AG08396 (cell line): Measurements from ENCODE around the gene CYTH3.
"Not testable (repeated sequence)": the region's sequence is repeated elsewhere in the genome, so short reads cannot be mapped to it uniquely, and the experiment has no call there.

Experiments
- DNase-seq: peaks from one replicate; pipeline ENCODE4 v3.0.0; 2012; ENCODE audit warnings: low spot score, mixed read lengths

The CYTH3 gene

DNA sequence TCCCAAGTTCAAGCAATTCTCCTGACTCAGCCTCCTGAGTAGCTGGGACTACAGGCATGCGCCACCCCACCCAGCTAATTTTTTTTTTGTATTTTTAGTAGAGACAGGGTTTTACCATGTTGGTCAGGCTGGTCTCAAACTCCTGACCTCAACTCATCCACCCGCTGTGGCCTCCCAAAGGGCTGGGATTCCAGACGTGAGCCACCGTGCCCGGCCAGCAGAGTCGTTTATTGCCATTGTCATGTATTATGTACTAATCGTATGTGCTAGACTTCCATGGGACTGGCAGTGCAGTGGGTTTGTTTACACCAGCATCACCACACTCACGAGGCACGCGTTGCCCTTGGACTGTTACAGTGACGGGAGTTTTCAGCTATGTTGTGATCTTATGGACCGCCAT is 120.9 kb downstream of the CYTH3 start:
- DNase-seq: not testable (repeated sequence)

GRCh38 chr7:6149996-6150395 is 122.4 kb downstream of the CYTH3 start:
- no peak for DNase-seq

GRCh38 chr7:6148724-6149360 is 123.6 kb downstream of the CYTH3 start:
- no peak for DNase-seq

DNA sequence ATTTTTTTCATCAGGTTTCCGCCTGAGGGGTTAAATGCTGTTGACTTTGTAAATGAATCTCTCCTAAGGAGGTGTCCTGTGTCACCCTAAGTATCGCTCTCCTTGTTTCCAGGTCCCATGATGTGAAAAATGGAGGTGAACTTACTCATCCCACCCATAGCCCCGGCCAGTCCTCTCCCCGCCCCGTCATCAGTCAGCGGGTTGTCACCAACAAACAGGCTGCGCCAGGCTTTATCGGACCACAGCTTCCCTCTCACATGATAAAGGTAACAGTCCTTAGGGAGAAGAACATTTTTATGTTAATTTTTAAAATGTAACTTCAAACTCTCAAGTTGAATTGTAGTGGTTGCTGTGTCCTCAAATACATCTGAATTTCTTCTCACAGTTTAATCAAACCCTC is 124.8 kb downstream of the CYTH3 start:
- DNase-seq: no peak

DNA sequence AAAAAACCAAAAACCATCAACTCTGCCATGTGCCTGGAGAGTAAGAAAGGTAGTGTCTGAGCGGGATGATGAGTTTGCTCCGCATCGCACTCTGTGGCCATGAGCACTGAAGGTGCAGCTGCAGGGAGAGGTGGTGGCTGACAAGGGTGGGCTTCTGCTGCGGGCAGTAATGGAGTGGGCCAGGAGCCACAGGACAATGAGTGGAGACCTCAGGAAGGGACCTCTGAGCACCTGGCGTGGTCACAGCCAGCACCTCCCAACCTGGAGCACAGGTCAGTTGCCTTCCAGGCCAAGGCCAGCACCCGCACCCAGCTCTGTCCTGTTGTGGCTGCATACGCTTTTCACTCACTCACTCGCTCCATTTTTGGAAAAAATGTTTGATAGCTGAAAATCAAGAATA is 125.8 kb downstream of the CYTH3 start:
- no peak for DNase-seq

DNA sequence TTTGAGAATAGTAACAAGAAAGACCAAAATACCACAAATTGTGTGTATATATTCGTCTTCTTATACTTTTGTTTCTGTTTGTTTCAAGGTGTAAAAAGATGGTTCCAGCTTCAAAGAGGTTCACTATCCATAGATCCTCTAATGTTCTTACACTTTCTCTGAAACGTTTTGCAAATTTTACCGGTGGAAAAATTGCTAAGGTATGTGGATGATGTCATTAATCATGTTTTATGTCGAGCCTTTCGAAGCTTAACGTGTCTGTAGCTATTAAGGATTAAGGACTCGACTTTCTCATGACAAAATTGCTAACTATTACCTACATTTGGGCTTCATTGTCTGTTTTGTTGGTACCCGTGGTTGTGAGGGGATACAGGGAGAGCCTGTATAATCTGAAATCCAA is 128.4 kb downstream of the CYTH3 start:
- no peak for DNase-seq

- no peak for DNase-seq
These were observed 129.5 kb downstream of the CYTH3 start for GRCh38 chr7:6142871-6143380.

DNA sequence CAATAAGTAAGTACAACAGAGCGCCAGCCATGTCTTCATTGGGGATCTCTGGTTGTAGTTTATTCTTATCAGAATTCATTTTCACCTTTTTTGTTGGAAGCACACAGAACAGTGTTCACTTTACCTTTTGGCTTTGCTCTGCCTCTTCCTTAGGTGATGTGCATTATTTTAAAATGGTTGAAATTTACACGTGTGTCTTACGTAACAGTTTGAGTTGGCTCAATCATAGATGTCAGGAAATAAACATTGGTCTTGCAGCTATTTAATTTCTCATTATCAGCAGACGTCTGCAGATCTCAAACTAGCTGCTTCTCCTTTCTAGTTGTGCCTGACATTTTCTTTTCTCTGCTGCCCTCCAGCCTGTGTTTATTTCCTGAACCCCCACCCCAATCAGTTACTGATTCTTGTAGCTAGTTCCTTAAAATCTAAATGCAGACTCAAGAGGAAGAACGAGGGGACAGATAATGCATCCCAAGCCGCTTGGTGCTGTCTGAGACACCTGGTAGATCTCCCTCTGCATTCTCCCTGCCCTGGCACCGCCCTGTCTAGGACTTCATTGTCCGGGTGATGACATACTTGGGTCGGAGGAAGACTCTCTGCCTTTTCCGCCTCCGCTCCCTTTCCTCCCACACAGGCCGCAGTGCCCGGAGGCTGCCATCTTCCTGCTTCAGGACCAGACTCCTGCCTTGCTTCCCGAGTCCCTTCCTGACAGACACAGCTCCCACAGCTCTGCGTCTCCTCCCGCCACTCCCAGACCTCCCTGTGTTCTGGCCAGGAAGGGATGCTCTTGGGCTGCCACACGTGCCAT is 133.0 kb downstream of the CYTH3 start:
- no peak for DNase-seq

DNA sequence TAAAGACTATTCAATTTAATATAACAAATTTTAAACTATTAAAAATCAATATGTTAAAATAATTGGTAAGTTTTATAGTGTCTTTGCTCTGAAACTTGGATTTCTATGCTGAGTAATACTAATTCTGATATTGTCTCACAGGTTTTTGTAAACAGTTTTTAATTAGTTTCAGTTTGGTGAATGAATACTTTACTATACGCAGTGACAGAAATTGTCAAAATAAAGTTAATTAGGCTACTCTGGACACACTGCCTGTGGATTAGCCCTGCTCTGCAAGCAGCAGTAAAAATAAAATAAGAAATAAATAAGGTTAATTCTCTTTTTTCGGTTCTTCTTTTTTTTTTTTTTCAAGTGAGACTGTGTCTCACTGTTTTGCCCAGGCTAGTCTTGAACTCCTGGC is 135.9 kb downstream of the CYTH3 start:
- DNase-seq: no peak

- DNase-seq: no peak
These were observed 139.2 kb downstream of the CYTH3 start for GRCh38 chr7:6133249-6133648.

GRCh38 chr7:6130007-6130587 is 142.3 kb downstream of the CYTH3 start:
- DNase-seq: no peak

DNA sequence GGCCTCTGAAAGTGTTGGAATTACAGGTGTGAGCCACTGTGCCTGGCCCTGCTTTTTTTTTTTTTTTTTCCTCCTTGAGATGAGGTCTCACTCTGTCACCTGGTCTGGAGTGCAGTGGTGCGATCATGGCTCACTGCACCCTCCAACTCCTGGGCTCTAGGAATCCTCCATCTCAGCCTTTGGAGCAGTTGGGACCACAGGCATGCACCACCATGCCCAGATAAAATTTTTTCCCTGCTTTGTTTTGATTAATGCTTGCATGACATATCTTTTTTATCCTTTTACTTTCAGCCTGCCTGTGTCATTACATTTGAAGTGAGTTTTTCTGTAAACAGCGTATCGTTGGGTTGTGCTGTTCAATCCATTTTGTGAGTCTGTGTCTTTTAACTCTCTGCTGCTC is 144.2 kb downstream of the CYTH3 start:
- DNase-seq: no peak

DNA sequence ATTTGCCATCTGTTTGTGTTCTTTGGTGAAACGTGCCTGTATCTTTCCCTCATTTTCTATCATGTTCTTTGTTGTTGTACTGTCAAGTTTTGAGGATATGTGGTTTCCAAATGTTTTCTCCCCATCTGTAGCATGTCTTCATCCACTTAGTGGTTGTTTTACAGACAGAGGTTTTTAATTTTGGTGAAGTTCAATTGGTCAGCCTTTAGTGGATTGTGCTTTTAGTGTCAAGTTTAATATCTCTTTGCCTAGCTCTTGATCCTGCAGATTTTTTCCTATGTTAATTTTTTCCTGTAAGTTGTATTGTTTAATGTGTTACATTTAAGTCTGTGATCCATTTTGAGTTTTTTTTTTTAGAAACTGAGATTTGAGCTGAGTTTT is 145.3 kb downstream of the CYTH3 start:
- no peak for DNase-seq

- DNase-seq: no peak
These were observed 148.6 kb downstream of the CYTH3 start for GRCh38 chr7:6123843-6124242.

DNA sequence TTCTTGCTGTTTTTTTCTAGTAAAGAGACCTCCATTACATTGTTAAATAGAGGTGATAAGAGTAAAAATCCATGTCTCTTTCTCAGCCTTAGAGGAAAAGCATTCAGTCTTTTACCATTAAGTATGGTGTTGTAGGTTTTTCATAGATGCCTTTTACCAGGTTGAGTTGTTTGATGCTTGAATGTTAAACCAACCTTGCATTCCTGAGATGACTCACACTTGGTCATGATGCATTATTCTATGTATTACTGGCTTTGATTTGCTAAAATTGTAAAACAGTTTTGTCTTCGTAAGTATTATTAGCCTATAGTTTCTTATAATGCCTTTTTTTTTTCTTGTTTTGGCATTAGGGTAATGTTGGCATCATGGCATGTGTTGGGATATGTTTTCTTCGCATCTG is 151.3 kb downstream of the CYTH3 start:
- DNase-seq: no peak

DNA sequence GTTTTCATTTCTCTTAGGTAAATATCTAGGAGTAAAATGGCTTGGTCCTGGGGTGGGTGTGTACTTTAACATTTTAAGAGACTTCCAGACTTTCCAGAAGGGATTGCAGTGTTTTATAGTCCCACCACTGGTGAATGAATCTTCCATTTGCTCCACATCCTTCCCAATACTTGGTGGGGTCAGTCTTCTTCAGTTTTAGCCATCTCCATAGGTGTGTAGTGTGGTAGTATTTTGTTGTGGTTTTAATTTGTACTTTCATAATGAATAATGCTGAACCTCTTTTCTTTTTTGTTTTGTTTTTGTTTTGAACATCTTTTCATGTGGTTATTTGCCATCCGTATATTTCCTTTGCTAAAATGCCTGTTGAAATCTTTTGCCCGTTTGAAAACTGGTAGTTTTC is 154.9 kb downstream of the CYTH3 start:
- DNase-seq: no peak

GRCh38 chr7:6116211-6116610 is 156.2 kb downstream of the CYTH3 start:
- no peak for DNase-seq
